Ascending aorta (tissue), 2 donors: ENCODE measurements around the gene CRKL. TPM values are rescaled to one million over a fixed set of nuclear protein-coding genes. Genes with fewer than 3 reads are reported as not detected.

Experiments used
- DNase-seq, 2 donors: peaks; one replicate each; pipeline ENCODE4 v3.0.0-alpha.2; 2019; ENCODE audit warnings: low spot score in 2 of 2
- H3K27ac ChIP-seq, 2 donors: fragments of 200-600 bp; sonication (generic); one replicate each; pipeline ENCODE4 v1.5.1; 2016 to 2017; ENCODE audit warnings: mild to moderate bottlenecking in 1 of 2
- H3K27me3 ChIP-seq: fragments of 200-600 bp; sonication (generic); one replicate; pipeline ENCODE4 v1.5.1; 2017
- H3K36me3 ChIP-seq, 2 donors: fragments of 200-600 bp; sonication (generic); one replicate each; pipeline ENCODE4 v1.5.1; 2016
- H3K4me1 ChIP-seq, 2 donors: fragments of 200-600 bp; sonication (generic); one replicate each; pipeline ENCODE4 v1.5.1; 2016 to 2017; ENCODE audit warnings: mild to moderate bottlenecking in 1 of 2
- H3K4me3 ChIP-seq, 2 donors: fragments of 200-600 bp; sonication (generic); one replicate each; pipeline ENCODE4 v1.5.1; 2016 to 2017; ENCODE audit warnings: mild to moderate bottlenecking in 1 of 2
- H3K9me3 ChIP-seq, 2 donors: fragments of 200-600 bp; sonication (generic); one replicate each; pipeline ENCODE4 v1.5.1; 2016
- CTCF ChIP-seq, 3 experiments: fragments of 200-600 bp in 2 of 3; fragments of 450-650 bp in 1 of 3; sonication (generic) in 2 of 3; IDR thresholded peaks; one replicate each; pipeline ENCODE4 v1.5.1; 2016 to 2019; ENCODE audit warnings: antibody characterized with exemption in 3 of 3, mild to moderate bottlenecking in 1 of 3, moderate library complexity in 1 of 3
- intact Hi-C: fragments of 100-400 bp; cut with DNase I; formaldehyde crosslinking; loops from one replicate; pipeline ENCODE4 v1.15.1; 2023
- total RNA-seq: library from RNA; depleted of rRNA; stranded (reverse); fragments of >200 nt; gene quantifications from one replicate; pipeline ENCODE4 v1.1.0, GENCODE V29; 2016

The CRKL gene
- total RNA-seq, 1 donor from 2014 or later, result 21.2 TPM

- intact Hi-C loops, result no loop called here
- no peaks in the 10 kb centered on the region for H3K27me3 ChIP-seq
- H3K36me3 ChIP-seq, result peaks cover 0 to 21% of the 10 kb centered on the region in 2 donors
- peak overlapping the region; percentile 60 to 77 for H3K4me3 ChIP-seq
- H3K4me1 ChIP-seq, result peaks cover 0 to 4% of the 10 kb centered on the region in 2 donors
- no peaks in the 10 kb centered on the region for H3K9me3 ChIP-seq
- DNase-seq, result no peak
- H3K27ac ChIP-seq, result no peak overlapping the region
- no peak for TF ChIP-seq CTCF (IDR thresholded peaks at IDR 0.05)
These were observed 39.3 kb downstream of the CRKL start for GRCh38 chr22:20956258-20957101.

- no peaks in the 10 kb centered on the region for H3K27me3 ChIP-seq
- H3K4me3 ChIP-seq, result peak overlapping the region; percentile 60 to 77
- DNase-seq, result no peak
- H3K4me1 ChIP-seq, result peaks cover 0 to 4% of the 10 kb centered on the region in 2 donors
- TF ChIP-seq CTCF (IDR thresholded peaks at IDR 0.05), result no peak
- H3K27ac ChIP-seq, result no peak overlapping the region
- intact Hi-C loops, result no loop called here
- peaks cover 0 to 14% of the 10 kb centered on the region in 2 donors for H3K36me3 ChIP-seq
- no peaks in the 10 kb centered on the region for H3K9me3 ChIP-seq
These were observed 40.0 kb downstream of the CRKL start for GRCh38 chr22:20957102-20957682.

- H3K27me3 ChIP-seq, result no peaks in the 10 kb centered on the region
- no peak for TF ChIP-seq CTCF (IDR thresholded peaks at IDR 0.05)
- H3K9me3 ChIP-seq, result no peaks in the 10 kb centered on the region
- H3K27ac ChIP-seq, result no peak overlapping the region
- no peak for DNase-seq
- intact Hi-C loops, result no loop called here
- peaks cover 0 to 4% of the 10 kb centered on the region in 2 donors for H3K4me1 ChIP-seq
- peaks cover 0 to 7% of the 10 kb centered on the region in 2 donors for H3K36me3 ChIP-seq
- peak overlapping the region; percentile 60 to 77 for H3K4me3 ChIP-seq
These were observed 40.6 kb downstream of the CRKL start for GRCh38 chr22:20957683-20958431.

GRCh38 chr22:20959578-20960461, 42.6 kb downstream of the CRKL start:
- H3K9me3 ChIP-seq, result no peaks in the 10 kb centered on the region
- peaks cover 7% of the 10 kb centered on the region for H3K27me3 ChIP-seq
- no peaks in the 10 kb centered on the region for H3K36me3 ChIP-seq
- no peak for DNase-seq
- no peak for TF ChIP-seq CTCF (IDR thresholded peaks at IDR 0.05)
- H3K4me1 ChIP-seq, result peaks cover 0 to 7% of the 10 kb centered on the region in 2 donors
- intact Hi-C loops, result loop anchor here (10.0 kb wide), 1 partner anchor 115 kb away; no protein-coding TSS in a partner anchor
- no peak overlapping the region for H3K4me3 ChIP-seq
- no peak overlapping the region for H3K27ac ChIP-seq

GRCh38 chr22:20960609-20961008, 43.4 kb downstream of the CRKL start:
- H3K27me3 ChIP-seq, result peaks cover 12% of the 10 kb centered on the region
- no peak for TF ChIP-seq CTCF (IDR thresholded peaks at IDR 0.05)
- no peaks in the 10 kb centered on the region for H3K36me3 ChIP-seq
- intact Hi-C loops, result loop anchor here (10.0 kb wide), 1 partner anchor 114 kb away; no protein-coding TSS in a partner anchor
- no peaks in the 10 kb centered on the region for H3K9me3 ChIP-seq
- no peak for DNase-seq
- H3K4me3 ChIP-seq, result no peak overlapping the region
- H3K4me1 ChIP-seq, result peaks cover 0 to 7% of the 10 kb centered on the region in 2 donors
- no peak overlapping the region for H3K27ac ChIP-seq
